HUES48 (cell line): ENCODE data around the gene MICAL3.

Experiments used
- H3K27ac ChIP-seq: one replicate; pipeline ENCODE4 v1.7.0; 2013; ENCODE audit warnings: low read depth, low read length, inconsistent platforms
- H3K27me3 ChIP-seq: 2 replicates; pipeline ENCODE4 v1.6.1; 2013; ENCODE audit warnings: mild to moderate bottlenecking, low read length; ENCODE audit not compliant: control insufficient read depth, insufficient read depth
- H3K36me3 ChIP-seq: 2 replicates; pipeline ENCODE4 v1.6.1; 2013; ENCODE audit warnings: low read length; ENCODE audit not compliant: control insufficient read depth, insufficient read depth
- H3K4me1 ChIP-seq: 2 replicates; pipeline ENCODE4 v1.6.1; 2013; ENCODE audit warnings: mild to moderate bottlenecking, low read length; ENCODE audit not compliant: control insufficient read depth, insufficient read depth
- H3K4me3 ChIP-seq: 2 replicates; pipeline ENCODE4 v1.5.1; 2013; ENCODE audit warnings: mild to moderate bottlenecking, low read depth, low read length
- H3K9ac ChIP-seq: 2 replicates; pipeline ENCODE4 v1.6.1; 2013; ENCODE audit warnings: mild to moderate bottlenecking, low read depth, low read length, moderate library complexity
- H3K9me3 ChIP-seq: 2 replicates; pipeline ENCODE4 v1.6.1; 2013; ENCODE audit warnings: low read length; ENCODE audit not compliant: control insufficient read depth, insufficient read depth

Gene MICAL3

GRCh38 chr22:17753401-17753989 is 270.9 kb downstream of the MICAL3 start:
- Histone ChIP-seq H3K36me3 (no peaks in the 10 kb centered on the region), H3K9ac (no peak overlapping the region), H3K27ac (no peak overlapping the region)

GRCh38 chr22:17751596-17751995 is 272.8 kb downstream of the MICAL3 start:
- Histone ChIP-seq H3K27me3 (no peaks in the 10 kb centered on the region), H3K4me3 (no peak overlapping the region), H3K27ac (no peak overlapping the region), H3K9me3 (no peaks in the 10 kb centered on the region), H3K9ac (no peak overlapping the region), H3K4me1 (no peaks in the 10 kb centered on the region), H3K36me3 (no peaks in the 10 kb centered on the region)

More at GRCh38 chr22:17753401-17753989, 270.9 kb downstream of the MICAL3 start:
- Histone ChIP-seq H3K9me3 (no peaks in the 10 kb centered on the region), H3K4me3 (no peak overlapping the region), H3K27me3 (no peaks in the 10 kb centered on the region), H3K4me1 (no peaks in the 10 kb centered on the region)

GRCh38 chr22:17749605-17750395 is 274.6 kb downstream of the MICAL3 start:
- Histone ChIP-seq H3K27ac (no peak overlapping the region), H3K9me3 (no peaks in the 10 kb centered on the region), H3K4me1 (no peaks in the 10 kb centered on the region), H3K9ac (no peak overlapping the region), H3K4me3 (no peak overlapping the region), H3K27me3 (no peaks in the 10 kb centered on the region), H3K36me3 (no peaks in the 10 kb centered on the region)

- Histone ChIP-seq H3K9ac (no peak overlapping the region), H3K27me3 (no peaks in the 10 kb centered on the region), H3K36me3 (no peaks in the 10 kb centered on the region), H3K4me3 (no peak overlapping the region), H3K9me3 (no peaks in the 10 kb centered on the region), H3K4me1 (no peaks in the 10 kb centered on the region; the same call in 1 of the 2 replicates), H3K27ac (no peak overlapping the region)
Observed at GRCh38 chr22:17748555-17749353, 275.6 kb downstream of the MICAL3 start.

GRCh38 chr22:17746916-17747315 is 277.4 kb downstream of the MICAL3 start:
- H3K4me3 ChIP-seq: no peak overlapping the region
- peaks cover 3% of the 10 kb centered on the region for H3K4me1 ChIP-seq
- no peak overlapping the region for H3K9ac ChIP-seq
- H3K27ac ChIP-seq: no peak overlapping the region
- no peaks in the 10 kb centered on the region for H3K9me3 ChIP-seq
- H3K27me3 ChIP-seq: no peaks in the 10 kb centered on the region
- no peaks in the 10 kb centered on the region for H3K36me3 ChIP-seq

GRCh38 chr22:17744430-17744829 is 279.9 kb downstream of the MICAL3 start:
- Histone ChIP-seq H3K4me1 (peaks cover 6% of the 10 kb centered on the region), H3K9ac (no peak overlapping the region), H3K9me3 (no peaks in the 10 kb centered on the region), H3K4me3 (no peak overlapping the region), H3K36me3 (no peaks in the 10 kb centered on the region), H3K27ac (no peak overlapping the region), H3K27me3 (no peaks in the 10 kb centered on the region)

GRCh38 chr22:17743661-17744411 is 280.5 kb downstream of the MICAL3 start:
- H3K36me3 ChIP-seq: no peaks in the 10 kb centered on the region

GRCh38 chr22:17742527-17742902 is 281.8 kb downstream of the MICAL3 start:
- Histone ChIP-seq H3K27ac (no peak overlapping the region), H3K4me3 (no peak overlapping the region), H3K36me3 (peaks cover 8% of the 10 kb centered on the region; the same call in 1 of the 2 replicates), H3K4me1 (peaks cover 6% of the 10 kb centered on the region), H3K9me3 (no peaks in the 10 kb centered on the region), H3K9ac (no peak overlapping the region), H3K27me3 (no peaks in the 10 kb centered on the region)

More at GRCh38 chr22:17743661-17744411, 280.5 kb downstream of the MICAL3 start:
- Histone ChIP-seq H3K4me1 (peaks cover 6% of the 10 kb centered on the region), H3K27ac (no peak overlapping the region), H3K9ac (no peak overlapping the region), H3K4me3 (no peak overlapping the region), H3K27me3 (no peaks in the 10 kb centered on the region), H3K9me3 (no peaks in the 10 kb centered on the region)

- Histone ChIP-seq H3K27me3 (no peaks in the 10 kb centered on the region), H3K4me3 (no peak overlapping the region), H3K9me3 (no peaks in the 10 kb centered on the region), H3K9ac (peak overlapping the region; percentile 7; the same call in 1 of the 2 replicates), H3K4me1 (peaks cover 6% of the 10 kb centered on the region), H3K27ac (no peak overlapping the region), H3K36me3 (peaks cover 9% of the 10 kb centered on the region; the same call in 1 of the 2 replicates)
Observed at GRCh38 chr22:17741866-17742526, 282.4 kb downstream of the MICAL3 start.
